ENCODE data around the gene PJA2.

PJA2 gene

DNA sequence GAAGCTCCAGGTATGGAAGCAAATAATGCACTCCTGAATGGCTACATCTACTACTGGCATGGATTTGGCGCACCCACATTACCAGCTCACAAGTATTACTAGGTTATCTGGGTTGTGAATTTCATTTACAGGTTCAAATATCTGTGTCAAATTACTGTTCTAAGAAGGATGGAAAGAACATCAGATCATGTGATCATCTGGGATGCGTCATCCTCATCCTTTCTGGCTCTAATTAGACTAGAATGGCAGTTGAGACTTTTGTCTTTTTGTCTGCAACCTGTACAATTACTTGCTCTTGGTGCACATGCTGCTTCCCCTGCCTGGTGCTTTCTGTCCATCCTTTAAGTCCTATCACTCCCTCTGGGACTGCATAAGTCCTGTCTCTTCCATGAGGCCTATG lies 64.1 kb downstream of the PJA2 start:
- no peak overlapping the region for H3K4me3 ChIP-seq (ENCODE audit: low read depth, low read length)
- no peak for TF ChIP-seq CTCF (IDR thresholded peaks at IDR 0.05; ENCODE audit: low read depth, low read length)
- H3K27ac ChIP-seq = no peak overlapping the region
- H3K9me3 ChIP-seq (ENCODE audit: severe bottlenecking) = no peaks in the 10 kb centered on the region
- H3K36me3 ChIP-seq = peaks cover 15% of the 10 kb centered on the region
- DNase-seq = no peak
- H3K27me3 ChIP-seq (ENCODE audit: insufficient read depth, low read depth, severe bottlenecking) = no peaks in the 10 kb centered on the region

GRCh38 chr5:109340351-109340750 lies 69.4 kb downstream of the PJA2 start:
- H3K4me3 ChIP-seq (ENCODE audit: low read depth, low read length) = no peak overlapping the region
- H3K27ac ChIP-seq = no peak overlapping the region
- TF ChIP-seq CTCF (IDR thresholded peaks at IDR 0.05; ENCODE audit: low read depth, low read length) = no peak
- DNase-seq = no peak
- H3K9me3 ChIP-seq (ENCODE audit: severe bottlenecking) = no peaks in the 10 kb centered on the region
- no peaks in the 10 kb centered on the region for H3K27me3 ChIP-seq (ENCODE audit: insufficient read depth, low read depth, severe bottlenecking)
- H3K36me3 ChIP-seq = peaks cover 14% of the 10 kb centered on the region

DNA sequence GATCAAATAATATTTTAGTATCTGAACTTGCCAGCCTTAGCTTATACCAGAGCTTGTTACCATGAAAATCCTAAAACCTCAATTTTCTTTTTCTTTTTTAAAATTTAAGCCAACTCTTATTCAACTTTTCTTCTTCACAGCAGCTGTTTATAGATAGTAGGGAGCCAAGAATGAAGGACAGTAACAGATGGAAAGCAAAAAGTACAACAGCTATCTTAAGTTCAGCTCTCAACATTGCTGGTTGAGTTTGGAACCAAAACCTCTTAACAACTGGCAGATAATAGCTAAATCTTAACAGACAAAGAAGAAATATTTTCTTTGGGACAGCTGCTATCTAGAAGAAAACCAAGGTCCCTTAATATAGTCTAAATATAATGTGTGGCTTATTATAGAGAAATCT lies 74.7 kb downstream of the PJA2 start:
- DNase-seq = no peak
- Histone ChIP-seq H3K4me3 (ENCODE audit: low read depth, low read length) (no peak overlapping the region), H3K27ac (no peak overlapping the region), H3K27me3 (ENCODE audit: insufficient read depth, low read depth, severe bottlenecking) (no peaks in the 10 kb centered on the region), H3K36me3 (peaks cover 2% of the 10 kb centered on the region; the same call in 1 of the 2 replicates), H3K9me3 (ENCODE audit: severe bottlenecking) (no peaks in the 10 kb centered on the region)
- no peak for TF ChIP-seq CTCF (IDR thresholded peaks at IDR 0.05; ENCODE audit: low read depth, low read length)

DNA sequence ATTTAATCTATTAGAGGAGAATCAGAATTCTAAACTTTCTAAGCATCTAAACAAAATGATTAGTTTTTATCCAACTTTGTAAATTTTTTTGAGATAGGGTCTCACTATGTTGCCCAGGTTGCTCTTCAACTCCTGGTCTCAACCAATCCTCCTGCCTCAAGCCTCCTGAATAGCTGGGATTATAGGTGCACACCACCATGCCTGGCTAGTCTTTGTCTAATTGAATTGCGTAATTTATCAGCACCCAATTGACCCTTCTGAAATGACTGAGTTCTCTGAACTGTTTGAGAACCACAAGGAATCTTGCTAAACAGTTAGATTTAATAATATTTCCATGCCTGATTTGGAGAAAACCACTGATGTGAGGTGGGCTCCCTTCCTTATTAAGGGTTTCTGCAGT lies 75.7 kb downstream of the PJA2 start:
- peaks cover 2% of the 10 kb centered on the region; the same call in 1 of the 2 replicates for H3K36me3 ChIP-seq
- no peaks in the 10 kb centered on the region for H3K9me3 ChIP-seq (ENCODE audit: severe bottlenecking)
- H3K27ac ChIP-seq = no peak overlapping the region
- TF ChIP-seq CTCF (IDR thresholded peaks at IDR 0.05; ENCODE audit: low read depth, low read length) = no peak
- no peaks in the 10 kb centered on the region for H3K27me3 ChIP-seq (ENCODE audit: insufficient read depth, low read depth, severe bottlenecking)
- no peak for DNase-seq
- H3K4me3 ChIP-seq (ENCODE audit: low read depth, low read length) = no peak overlapping the region

DNA sequence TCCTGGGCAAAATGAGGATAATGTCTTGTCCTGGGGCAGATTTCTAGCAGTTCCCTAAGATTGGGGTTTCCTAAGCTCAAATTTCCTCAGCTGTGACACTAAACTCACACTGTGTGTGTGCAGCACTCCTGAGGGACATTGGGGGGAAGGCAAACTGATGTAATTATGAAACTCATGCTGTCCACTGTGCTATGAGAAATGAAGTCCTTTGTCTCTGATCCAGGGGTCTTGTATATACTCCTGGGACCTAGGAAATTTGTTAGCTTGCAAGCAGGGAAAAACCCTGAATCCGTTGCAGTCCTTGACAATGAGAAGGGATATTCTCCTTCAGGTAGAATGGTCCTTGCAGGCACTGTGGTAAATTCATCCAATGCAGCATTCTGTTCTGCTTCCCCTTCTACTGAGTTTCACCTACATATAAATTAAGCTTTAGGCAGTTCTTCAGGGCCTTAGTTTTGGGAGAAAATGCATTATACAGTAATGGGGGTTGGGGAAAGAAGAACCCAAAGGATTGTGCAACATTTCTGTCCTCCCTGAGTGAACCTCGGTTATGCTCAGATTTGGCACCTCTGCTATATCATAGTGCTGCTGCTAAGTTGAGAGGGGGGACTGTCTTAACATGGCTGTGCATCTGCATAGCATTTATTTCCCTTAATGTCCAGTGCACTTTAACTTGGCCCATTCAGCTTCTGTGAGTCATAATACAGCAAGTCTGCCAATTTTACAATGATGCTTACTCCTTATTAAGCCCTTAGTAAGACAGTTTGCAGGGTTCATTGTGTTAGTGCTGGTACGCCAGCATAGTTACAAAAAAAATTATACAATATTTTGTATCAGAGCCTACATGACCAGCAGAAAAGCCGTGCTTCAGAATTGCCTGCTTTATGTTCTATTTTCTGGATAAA lies 80.2 kb downstream of the PJA2 start:
- TF ChIP-seq CTCF (IDR thresholded peaks at IDR 0.05; ENCODE audit: low read depth, low read length) = no peak
- Histone ChIP-seq H3K4me3 (ENCODE audit: low read depth, low read length) (no peak overlapping the region), H3K27ac (no peak overlapping the region), H3K36me3 (no peaks in the 10 kb centered on the region), H3K27me3 (ENCODE audit: insufficient read depth, low read depth, severe bottlenecking) (no peaks in the 10 kb centered on the region), H3K9me3 (ENCODE audit: severe bottlenecking) (no peaks in the 10 kb centered on the region)
- DNase-seq = no peak
